Esophagus muscularis mucosa (tissue), 4 donors: Measurements from ENCODE around the gene CCDC183. TPM values are rescaled to one million over a fixed set of nuclear protein-coding genes. Genes with fewer than 3 reads are reported as not detected.
A peak's percentile ranks its signal among the peaks of the same experiment; 100 is the strongest.

ENCODE experiments used
- DNase-seq: peaks from one replicate; pipeline ENCODE4 v3.0.0-alpha.2; 2017; ENCODE audit errors: extremely low spot score
- H3K27ac ChIP-seq, 4 donors: fragments of 200-600 bp; sonication (generic); replicated peaks in 1 of 4; 1 replicate in 3 of 4; 2 replicates in 1 of 4; pipeline ENCODE4 v1.5.1; 2016 to 2019; ENCODE audit warnings: mild to moderate bottlenecking in 1 of 4
- H3K27me3 ChIP-seq, 4 donors: fragments of 200-600 bp; sonication (generic); one replicate each; pipeline versions ENCODE4 v1.5.1 to v1.6.0; 2016 to 2019
- H3K36me3 ChIP-seq, 4 donors: fragments of 200-600 bp; sonication (generic); one replicate each; pipeline ENCODE4 v1.5.1; 2016 to 2019
- H3K4me1 ChIP-seq, 4 donors: fragments of 200-600 bp; sonication (generic); one replicate each; pipeline ENCODE4 v1.5.1; 2016 to 2019
- H3K4me3 ChIP-seq, 4 donors: fragments of 200-600 bp; sonication (generic); 1 replicate in 2 of 4; 2 replicates in 2 of 4; pipeline ENCODE4 v1.5.1; 2016 to 2019; ENCODE audit warnings: mild to moderate bottlenecking in 4 of 4, moderate library complexity in 1 of 4
- H3K9me3 ChIP-seq, 4 donors: fragments of 200-600 bp; sonication (generic); 1 replicate in 3 of 4; 2 replicates in 1 of 4; pipeline ENCODE4 v1.5.1; 2016 to 2019
- CTCF ChIP-seq, 3 experiments: fragments of 200-600 bp in 2 of 3; fragments of 450-650 bp in 1 of 3; sonication (generic) in 2 of 3; IDR thresholded peaks; one replicate each; pipeline ENCODE4 v1.5.1; 2017 to 2019; ENCODE audit warnings: antibody characterized with exemption in 3 of 3, mild to moderate bottlenecking in 2 of 3, moderate library complexity in 1 of 3
- EP300 ChIP-seq: sonication (generic); formaldehyde crosslinking; IDR thresholded peaks from one replicate; pipeline ENCODE4 v1.6.1; 2017; ENCODE audit warnings: antibody characterized with exemption
- POLR2A ChIP-seq: fragments of 450-650 bp; IDR thresholded peaks from one replicate; pipeline ENCODE4 v1.6.1; 2017; ENCODE audit warnings: antibody characterized with exemption, moderate library complexity, mild to moderate bottlenecking, low read depth
- POLR2AphosphoS5 ChIP-seq, 2 donors: sonication (generic); formaldehyde crosslinking; IDR thresholded peaks; one replicate each; pipeline ENCODE4 v1.6.1; 2017; ENCODE audit warnings: antibody characterized with exemption in 2 of 2
- WGBS: methylation state at CpG from one replicate; pipeline ENCODE4 v1.1.5; 2018; 5-methylcytosine and 5-hydroxymethylcytosine counted together
- intact Hi-C: fragments of 100-400 bp; cut with DNase I; formaldehyde crosslinking; loops from one replicate; pipeline ENCODE4 v1.15.1; 2023
- total RNA-seq, 4 donors: library from RNA; depleted of rRNA; stranded (reverse); fragments of >200 nt; gene quantifications; one replicate each; pipeline versions ENCODE4 v1.1.0 to v1.2.1, GENCODE V29; 2016

The CCDC183 gene
- total RNA-seq, 4 donors from 2014 or later = 0.33 to 2.5 (median 1.4) TPM

- TF ChIP-seq EP300 (no peak), CTCF (IDR thresholded peaks at IDR 0.05) (no peak)
- Histone ChIP-seq H3K27ac (peak overlapping the region; percentile 88 to 95 (median 90)), H3K27me3 (peaks cover 4 to 45% (median 32%) of the 10 kb centered on the region in 4 donors), H3K4me1 (peaks cover 51 to 74% (median 64%) of the 10 kb centered on the region in 4 donors), H3K9me3 (no peaks in the 10 kb centered on the region), H3K36me3 (peaks cover 0 to 18% (median 11%) of the 10 kb centered on the region in 4 donors), H3K4me3 (peak overlapping the region; percentile 57 to 78 (median 74))
- intact Hi-C loops = loop anchor here (5.0 kb wide), 1 partner anchor 46 kb away; no protein-coding TSS in a partner anchor
- 0% methylated on average over 10 of the region's 53 CpGs for WGBS
- no peak for DNase-seq
These were observed 52.4 kb downstream of the CCDC183 start for GRCh38 chr9:136848393-136849037.

- Histone ChIP-seq H3K27ac (peak within 1 kb of the TSS; percentile 88 to 95 (median 90)), H3K27me3 (peaks cover 0 to 37% (median 24%) of the 10 kb centered on the region in 4 donors), H3K36me3 (peaks cover 0 to 18% (median 11%) of the 10 kb centered on the region in 4 donors), H3K4me1 (peaks cover 43 to 66% (median 56%) of the 10 kb centered on the region in 4 donors), H3K4me3 (peak within 1 kb of the TSS; percentile 57 to 78 (median 74)), H3K9me3 (no peaks in the 10 kb centered on the region)
- TF ChIP-seq CTCF (IDR thresholded peaks at IDR 0.05) (peak in 1 of 3 experiments; percentile 29), POLR2A (peak; percentile 73), POLR2AphosphoS5 (IDR thresholded peaks at IDR 0.05) (peak; percentile 88 to 96), EP300 (no peak)
- no CpG with 5 or more reads among the region's 77 CpGs for WGBS
- intact Hi-C loops = loop anchor here (5.0 kb wide), 1 partner anchor 47 kb away; no protein-coding TSS in a partner anchor
- peak; percentile 100 for DNase-seq
These were observed 53.2 kb downstream of the CCDC183 start, which contains the start of gene PHPT1 for GRCh38 chr9:136849038-136849959. Gene PHPT1 (plus strand): TSS chr9:136849409. CDS start chr9:136849431, 22 bp downstream.

- H3K27ac ChIP-seq = peak overlapping the region; percentile 88 to 95 (median 90)
- no peak for DNase-seq
- 83% methylated on average over 12 of the region's 43 CpGs for WGBS
- peaks cover 0 to 18% (median 11%) of the 10 kb centered on the region in 4 donors for H3K36me3 ChIP-seq
- no peak for TF ChIP-seq POLR2A
- TF ChIP-seq CTCF (IDR thresholded peaks at IDR 0.05) = no peak
- TF ChIP-seq POLR2AphosphoS5 (IDR thresholded peaks at IDR 0.05) = no peak
- TF ChIP-seq EP300 = no peak
- peaks cover 43 to 59% (median 51%) of the 10 kb centered on the region in 4 donors for H3K4me1 ChIP-seq
- intact Hi-C loops = loop anchor here (5.0 kb wide), 1 partner anchor 48 kb away; no protein-coding TSS in a partner anchor
- H3K27me3 ChIP-seq = peaks cover 0 to 30% (median 21%) of the 10 kb centered on the region in 4 donors
- no peaks in the 10 kb centered on the region for H3K9me3 ChIP-seq
- peak overlapping the region; percentile 57 to 78 (median 74) for H3K4me3 ChIP-seq
These were observed 54.1 kb downstream of the CCDC183 start for GRCh38 chr9:136849960-136850865.
